DOHH2 (cell line): ENCODE results near the gene WDR33.

Source experiments
- CTCF ChIP-seq: fragments of 200-600 bp; sonication (generic); IDR thresholded peaks from one replicate; pipeline ENCODE4 v1.5.1; 2014; ENCODE audit warnings: antibody characterized with exemption, mild to moderate bottlenecking, low read depth, low read length; ENCODE audit not compliant: poor library complexity, severe bottlenecking
- EZH2phosphoT487 ChIP-seq: fragments of 200-600 bp; sonication (generic); IDR thresholded peaks from 2 replicates; pipeline ENCODE4 v1.6.1; 2017; ENCODE audit warnings: borderline replicate concordance, mild to moderate bottlenecking, antibody characterized with exemption, low read length, moderate library complexity, mixed read lengths

- TF ChIP-seq CTCF (no peak), EZH2phosphoT487 (no peak)
Observed at GRCh38 chr2:127651971-127652550, 158.9 kb downstream of the WDR33 start.
